Measurements from ENCODE around the gene VAMP1.

DNA sequence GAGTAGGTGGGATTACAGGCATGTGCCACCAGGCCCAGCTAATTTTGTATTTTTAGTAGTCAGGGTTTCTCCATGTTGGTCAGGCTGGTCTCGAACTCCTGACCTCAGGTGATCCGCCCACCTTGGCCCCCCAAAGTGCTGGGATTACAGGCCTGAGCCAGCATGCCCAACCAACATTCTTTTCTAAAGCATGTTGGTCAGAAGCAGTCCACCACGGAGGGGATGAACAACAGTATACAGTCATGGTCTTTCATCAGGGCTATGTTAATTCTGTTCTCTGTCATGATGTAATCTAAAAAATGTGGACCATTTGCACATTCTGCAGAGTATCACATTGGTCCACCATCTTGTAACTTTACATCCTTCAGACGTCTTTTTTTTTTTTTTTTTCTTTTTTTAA lies 19.0 kb upstream of the VAMP1 start:
- TF ChIP-seq ARNT (IDR thresholded peaks at IDR 0.05) (no peak), HDGF (IDR thresholded peaks at IDR 0.05; ENCODE audit: borderline replicate concordance) (no peak), FOXM1 (IDR thresholded peaks at IDR 0.05; ENCODE audit: borderline replicate concordance) (no peak), BHLHE40 (IDR thresholded peaks at IDR 0.05; ENCODE audit: borderline replicate concordance) (no peak), LEF1 (IDR thresholded peaks at IDR 0.05; ENCODE audit: borderline replicate concordance) (no peak), ZNF384 (IDR thresholded peaks at IDR 0.05) (no peak)
- TF ChIP-seq, protein P1, sequence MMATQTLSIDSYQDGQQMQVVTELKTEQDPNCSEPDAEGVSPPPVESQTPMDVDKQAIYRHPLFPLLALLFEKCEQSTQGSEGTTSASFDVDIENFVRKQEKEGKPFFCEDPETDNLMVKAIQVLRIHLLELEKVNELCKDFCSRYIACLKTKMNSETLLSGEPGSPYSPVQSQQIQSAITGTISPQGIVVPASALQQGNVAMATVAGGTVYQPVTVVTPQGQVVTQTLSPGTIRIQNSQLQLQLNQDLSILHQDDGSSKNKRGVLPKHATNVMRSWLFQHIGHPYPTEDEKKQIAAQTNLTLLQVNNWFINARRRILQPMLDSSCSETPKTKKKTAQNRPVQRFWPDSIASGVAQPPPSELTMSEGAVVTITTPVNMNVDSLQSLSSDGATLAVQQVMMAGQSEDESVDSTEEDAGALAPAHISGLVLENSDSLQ (IDR thresholded peaks at IDR 0.05): no peak
